HG02678 (cell line): ENCODE measurements around the gene NID1.

Source experiments
- ATAC-seq: cut with Tn5 transposase; IDR thresholded peaks from one replicate; pipeline ENCODE4 v1.9.1; 2021; ENCODE audit warnings: mild to moderate bottlenecking, moderate library complexity; ENCODE audit not compliant: unreplicated experiment

NID1 gene, protein sequence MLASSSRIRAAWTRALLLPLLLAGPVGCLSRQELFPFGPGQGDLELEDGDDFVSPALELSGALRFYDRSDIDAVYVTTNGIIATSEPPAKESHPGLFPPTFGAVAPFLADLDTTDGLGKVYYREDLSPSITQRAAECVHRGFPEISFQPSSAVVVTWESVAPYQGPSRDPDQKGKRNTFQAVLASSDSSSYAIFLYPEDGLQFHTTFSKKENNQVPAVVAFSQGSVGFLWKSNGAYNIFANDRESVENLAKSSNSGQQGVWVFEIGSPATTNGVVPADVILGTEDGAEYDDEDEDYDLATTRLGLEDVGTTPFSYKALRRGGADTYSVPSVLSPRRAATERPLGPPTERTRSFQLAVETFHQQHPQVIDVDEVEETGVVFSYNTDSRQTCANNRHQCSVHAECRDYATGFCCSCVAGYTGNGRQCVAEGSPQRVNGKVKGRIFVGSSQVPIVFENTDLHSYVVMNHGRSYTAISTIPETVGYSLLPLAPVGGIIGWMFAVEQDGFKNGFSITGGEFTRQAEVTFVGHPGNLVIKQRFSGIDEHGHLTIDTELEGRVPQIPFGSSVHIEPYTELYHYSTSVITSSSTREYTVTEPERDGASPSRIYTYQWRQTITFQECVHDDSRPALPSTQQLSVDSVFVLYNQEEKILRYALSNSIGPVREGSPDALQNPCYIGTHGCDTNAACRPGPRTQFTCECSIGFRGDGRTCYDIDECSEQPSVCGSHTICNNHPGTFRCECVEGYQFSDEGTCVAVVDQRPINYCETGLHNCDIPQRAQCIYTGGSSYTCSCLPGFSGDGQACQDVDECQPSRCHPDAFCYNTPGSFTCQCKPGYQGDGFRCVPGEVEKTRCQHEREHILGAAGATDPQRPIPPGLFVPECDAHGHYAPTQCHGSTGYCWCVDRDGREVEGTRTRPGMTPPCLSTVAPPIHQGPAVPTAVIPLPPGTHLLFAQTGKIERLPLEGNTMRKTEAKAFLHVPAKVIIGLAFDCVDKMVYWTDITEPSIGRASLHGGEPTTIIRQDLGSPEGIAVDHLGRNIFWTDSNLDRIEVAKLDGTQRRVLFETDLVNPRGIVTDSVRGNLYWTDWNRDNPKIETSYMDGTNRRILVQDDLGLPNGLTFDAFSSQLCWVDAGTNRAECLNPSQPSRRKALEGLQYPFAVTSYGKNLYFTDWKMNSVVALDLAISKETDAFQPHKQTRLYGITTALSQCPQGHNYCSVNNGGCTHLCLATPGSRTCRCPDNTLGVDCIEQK

DNA sequence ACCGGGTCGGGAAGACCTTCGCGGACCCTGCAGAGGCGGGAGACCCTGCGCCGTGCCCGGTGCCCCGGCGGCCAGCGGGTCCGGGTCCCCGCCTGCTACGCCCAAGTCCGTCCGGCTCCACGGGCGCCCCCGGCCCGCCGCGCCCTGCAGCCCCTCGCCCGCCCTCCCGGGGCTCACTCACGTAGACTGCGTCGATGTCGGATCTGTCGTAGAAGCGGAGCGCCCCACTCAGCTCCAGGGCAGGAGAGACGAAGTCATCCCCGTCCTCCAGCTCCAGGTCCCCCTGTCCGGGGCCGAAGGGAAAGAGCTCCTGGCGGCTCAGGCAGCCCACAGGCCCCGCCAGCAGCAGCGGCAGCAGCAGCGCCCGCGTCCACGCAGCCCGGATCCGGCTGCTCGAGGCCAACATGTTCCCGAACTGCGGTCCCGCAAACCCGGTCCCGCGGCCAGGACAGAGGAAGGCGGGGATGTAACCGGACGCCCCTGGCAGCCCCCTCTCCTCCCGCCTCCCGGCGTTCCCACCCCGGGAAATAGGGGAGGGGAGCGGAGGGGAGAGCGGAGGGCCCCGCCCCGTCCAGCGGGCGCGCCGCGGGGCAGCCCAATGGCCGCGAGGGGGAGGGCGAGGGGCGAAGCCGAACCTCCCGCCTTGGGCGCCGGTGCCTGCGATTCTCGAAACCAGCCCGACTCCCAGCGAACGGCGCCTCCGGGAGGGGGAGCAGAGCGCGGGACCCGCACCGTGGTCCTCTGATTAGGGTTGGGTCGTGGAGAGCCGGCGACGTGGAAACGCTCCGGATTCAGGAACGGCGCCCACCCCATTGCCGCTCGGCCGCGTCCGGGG lies at the start of gene NID1:
Gene NID1, minus strand, starts transcription at position 417 of the 835 bp plus-strand sequence. Its CDS starts 11 bp downstream, at position 406.
- peak; percentile 23 for ATAC-seq

DNA sequence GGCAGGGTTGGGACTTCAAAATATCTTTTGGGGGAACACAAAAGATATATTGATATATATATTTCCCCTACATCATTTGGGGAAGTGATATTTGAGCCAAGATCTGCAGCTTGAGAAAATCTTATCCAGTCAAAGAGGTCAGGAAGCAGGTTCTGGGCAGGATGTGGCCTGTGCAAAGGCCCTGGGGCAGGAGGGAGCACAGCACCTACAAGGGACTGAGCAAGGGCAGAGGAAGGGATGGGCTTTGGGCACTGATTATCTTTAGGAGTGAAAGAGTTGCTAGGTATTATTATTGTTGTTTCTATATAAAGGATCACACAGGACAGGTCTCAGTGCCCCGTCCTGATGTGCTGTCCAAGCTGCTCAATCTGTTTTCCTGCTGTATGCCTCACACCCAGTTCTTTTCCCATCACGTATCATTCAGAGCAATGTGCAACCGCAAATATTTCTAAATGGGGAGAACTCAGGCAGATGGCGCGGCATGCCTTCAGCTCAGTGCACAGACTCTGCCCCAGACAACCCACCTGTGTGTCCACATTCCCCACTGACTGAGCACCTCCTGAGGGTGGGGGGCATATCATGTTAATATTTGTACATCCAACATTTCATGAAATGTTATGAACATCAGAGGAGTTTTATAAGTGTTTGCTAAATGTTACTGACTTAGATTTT lies 49.3 kb upstream of the NID1 start:
- ATAC-seq = no peak

DNA sequence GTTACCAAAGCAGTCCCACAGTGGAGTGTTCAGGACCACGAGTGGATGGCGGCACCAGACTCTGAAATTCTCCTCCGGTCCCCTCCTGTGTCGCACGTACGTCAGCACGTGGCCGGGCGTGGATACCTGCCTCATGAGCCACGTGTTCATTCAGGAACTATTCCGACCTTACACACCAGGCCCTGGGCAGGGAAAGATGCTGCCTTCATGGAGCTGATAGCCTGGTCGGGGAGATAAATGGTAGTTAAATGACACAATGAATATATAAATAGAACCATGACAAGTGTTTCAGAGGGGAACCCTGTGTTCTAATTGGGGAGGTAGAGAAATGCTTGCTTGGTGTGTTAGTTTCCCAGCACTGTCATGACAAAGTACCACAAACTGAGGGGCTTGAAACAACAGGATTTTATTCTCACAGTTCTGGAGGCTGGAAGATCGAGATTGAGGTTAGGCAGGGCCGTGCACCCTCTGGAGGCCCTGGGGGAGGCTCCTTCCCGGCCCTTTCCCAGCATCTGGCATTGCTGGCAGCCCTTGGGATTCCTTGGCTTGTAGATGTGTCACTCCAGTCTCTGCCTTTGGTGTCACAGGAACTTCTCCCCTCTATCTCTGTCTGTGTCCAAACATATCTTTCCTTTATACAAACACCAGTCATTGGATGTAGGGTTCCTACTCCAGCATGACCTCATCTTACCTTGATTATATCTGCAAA lies 48.6 kb upstream of the NID1 start:
- no peak for ATAC-seq

DNA sequence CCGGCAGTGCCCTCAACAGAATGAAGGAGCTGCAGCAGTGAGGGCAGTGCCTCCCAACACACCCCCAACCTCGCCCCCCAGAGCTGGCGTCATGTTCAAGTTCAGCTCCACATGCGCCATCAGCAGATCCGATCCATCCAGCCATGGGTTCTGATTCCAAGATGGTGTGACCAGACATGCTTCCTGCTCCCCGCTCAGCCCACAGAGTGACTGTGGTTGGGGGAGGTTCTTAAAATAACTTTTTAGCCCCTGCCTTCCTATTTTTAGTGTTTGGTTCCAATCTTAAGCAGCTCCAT lies 47.4 kb upstream of the NID1 start:
- no peak for ATAC-seq

DNA sequence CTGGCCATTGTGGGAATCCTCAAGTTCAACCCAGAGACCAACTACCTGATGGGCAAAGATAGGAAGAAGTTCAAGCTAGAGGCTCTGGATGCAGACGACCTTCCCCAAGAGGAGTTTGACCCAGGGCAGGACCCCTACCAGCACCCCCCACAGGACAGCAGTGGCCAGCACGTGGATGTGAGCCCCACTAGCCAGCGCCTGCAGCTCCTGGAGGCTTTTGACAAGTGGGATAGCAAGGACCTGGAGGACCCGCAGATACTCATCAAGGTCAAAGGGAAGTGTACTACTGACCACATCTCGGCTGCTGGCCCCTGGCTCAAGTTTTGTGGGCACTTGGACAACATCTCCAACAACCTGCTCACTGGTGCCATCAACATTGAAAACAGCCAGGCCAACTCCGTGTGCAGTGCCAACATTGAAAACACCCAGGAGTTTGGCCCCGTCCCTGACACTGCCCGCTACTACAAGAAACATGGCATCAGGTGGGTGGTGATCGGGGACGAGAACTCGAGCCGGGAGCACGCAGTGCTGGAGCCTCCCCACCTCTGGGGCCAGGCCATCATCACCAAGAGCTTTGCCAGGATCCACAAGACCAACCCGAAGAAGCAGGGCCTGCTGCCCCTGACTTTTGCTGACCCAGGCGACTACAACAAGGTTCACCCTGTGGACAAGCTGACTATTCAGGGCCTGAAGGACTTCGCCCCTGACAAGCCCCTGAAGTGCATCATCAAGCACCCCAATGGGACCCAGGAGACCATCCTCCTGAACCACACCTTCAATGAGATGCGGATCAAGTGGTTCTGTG lies 46.8 kb upstream of the NID1 start:
- ATAC-seq = no peak

DNA sequence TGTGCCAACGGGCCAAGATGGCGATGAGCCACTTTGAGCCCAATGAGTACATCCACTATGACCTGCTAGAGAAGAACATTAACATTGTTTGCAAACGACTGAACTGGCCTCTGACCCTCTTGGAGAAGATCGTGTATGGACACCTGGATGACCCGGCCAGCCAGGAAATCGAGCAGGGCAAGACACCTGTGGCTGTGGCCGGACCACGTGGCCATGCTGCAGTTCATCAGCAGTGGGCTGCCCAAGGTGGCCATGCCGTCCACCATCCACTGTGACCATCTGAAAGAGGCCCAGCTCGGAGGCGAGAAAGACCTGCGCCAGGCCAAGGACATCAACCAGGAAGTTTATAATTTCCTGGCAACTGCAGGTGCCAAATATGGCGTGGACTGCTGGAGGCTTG lies 45.2 kb upstream of the NID1 start:
- no peak for ATAC-seq

DNA sequence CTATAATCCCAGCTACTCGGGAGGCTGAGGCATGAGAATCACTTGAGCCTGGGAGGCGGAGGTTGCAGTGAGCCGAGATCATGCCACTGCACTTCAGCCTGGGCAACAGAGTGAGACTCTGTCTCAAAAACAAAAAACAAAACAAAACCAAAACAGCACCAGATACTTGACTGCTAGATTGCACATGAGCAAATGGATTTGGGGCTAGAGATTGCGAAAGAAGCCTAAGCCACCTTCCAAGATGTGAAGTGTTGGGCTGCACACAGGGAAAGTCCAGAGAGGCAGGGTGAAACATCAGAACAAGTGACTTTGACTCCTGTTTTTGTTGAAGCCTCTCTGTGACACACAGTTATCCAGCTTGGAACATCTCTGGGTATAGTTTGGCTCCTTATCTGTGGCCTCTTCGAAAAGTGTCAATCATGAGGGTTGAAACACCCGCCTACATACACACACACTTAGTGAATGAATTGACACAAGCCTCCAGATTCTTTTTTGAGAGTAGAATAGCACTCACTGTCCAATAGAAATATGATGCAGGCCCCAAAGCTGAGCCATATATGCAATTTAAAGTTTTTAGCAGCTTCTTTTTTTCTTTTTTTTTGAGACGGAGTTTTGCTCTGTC lies 43.2 kb upstream of the NID1 start:
- no peak for ATAC-seq

DNA sequence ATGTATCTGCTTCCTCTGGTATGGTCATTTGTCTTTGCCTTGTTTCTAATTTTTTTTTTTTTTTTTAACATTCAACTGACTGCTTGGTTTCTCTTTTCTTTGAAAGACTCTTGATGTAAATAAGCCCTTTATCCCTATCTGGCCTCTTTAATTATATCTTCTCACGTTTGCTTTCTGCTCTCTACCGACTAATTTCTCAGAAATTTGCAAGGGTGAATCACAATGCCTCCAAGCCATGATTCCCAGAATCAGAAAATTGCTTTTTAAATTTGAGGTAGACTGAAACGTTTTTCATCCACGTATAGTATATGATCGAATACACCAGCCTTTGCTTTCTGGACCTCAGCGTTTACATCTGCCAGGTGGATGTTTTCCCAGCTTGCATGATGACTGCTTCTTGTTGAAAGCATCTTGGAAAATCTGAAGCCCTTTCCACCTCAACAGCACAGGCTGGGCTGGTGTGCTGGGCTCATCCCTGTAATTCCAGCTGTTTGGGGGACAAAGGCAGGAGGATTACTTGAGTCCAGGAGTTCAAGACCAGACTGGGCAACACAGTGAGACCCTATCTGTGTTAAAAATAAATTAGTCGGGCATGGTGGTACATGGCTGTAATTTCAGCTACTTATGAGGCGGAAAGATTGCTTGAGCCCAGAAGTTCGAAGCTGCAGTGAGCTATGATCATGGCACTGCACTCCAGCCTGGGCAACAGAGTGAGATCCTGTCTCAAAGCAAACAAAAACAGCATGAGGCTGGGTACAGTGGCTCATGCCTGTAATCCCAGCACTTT lies 42.4 kb upstream of the NID1 start:
- no peak for ATAC-seq

DNA sequence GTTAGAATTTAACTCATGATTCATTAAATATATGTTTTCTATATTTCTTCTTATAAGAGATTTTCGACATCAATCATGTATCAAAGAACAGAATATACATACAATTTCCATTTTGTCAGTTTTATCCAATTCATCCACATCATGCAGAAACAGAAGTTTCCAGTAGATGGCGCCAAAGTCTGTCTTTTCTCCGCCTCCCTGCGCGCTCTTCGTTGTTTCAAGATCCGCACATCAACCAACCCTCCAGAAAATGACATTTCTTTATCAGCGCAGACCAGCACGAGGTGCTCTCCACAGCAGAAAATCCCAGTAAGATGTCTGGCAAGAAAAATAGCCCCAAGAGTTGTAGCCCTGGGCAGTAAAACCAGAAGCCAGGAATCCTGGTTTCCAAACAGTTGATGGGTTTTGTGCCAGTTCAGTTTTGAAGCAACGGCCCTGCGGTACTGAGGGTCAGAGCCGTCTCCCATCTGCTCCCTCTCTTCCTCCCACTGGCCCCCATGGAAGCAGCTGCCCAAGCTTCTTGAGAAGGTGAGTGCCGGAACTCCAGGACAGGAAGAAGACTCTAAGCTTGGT lies 38.8 kb upstream of the NID1 start:
- ATAC-seq = peak; percentile 56

DNA sequence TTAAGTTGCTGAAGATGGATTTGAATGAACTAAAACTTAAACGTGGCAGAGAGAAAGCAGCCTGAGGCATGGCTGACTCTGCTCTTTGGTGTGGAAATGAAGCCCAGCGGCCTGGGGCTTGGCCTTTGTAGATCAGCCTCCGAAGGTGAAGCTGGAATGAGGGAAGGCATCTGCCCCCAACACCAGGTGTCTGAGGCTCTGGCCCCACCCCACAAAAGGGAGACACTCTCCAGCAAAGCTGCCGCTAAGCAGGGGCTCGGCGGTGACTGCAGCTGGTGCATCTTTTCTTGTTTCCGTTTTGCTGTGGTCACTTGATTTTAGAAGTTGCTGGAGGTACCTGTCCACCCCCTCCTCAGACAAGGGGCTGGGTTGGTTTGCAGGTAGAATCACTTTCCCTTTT lies 38.2 kb upstream of the NID1 start:
- no peak for ATAC-seq

DNA sequence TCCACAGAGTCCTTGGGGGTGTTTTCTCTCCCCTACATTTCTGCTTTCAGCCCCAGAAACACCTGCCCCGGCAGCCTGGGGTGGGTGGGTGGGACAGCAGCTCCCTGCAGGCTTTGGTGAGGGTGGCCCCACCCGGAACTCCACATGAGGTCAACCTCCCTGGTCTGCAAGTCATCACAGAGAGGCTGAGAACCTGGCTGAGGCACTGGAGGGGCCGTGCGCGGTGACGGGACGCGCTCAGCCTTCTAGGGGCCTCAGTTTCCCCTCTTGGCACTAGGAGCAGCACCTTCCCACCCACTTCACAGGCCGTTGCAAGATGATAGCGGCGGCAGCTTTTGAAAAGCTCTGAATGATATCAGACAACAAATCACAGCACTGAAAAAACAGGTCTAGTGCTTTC lies 37.7 kb upstream of the NID1 start:
- no peak for ATAC-seq

DNA sequence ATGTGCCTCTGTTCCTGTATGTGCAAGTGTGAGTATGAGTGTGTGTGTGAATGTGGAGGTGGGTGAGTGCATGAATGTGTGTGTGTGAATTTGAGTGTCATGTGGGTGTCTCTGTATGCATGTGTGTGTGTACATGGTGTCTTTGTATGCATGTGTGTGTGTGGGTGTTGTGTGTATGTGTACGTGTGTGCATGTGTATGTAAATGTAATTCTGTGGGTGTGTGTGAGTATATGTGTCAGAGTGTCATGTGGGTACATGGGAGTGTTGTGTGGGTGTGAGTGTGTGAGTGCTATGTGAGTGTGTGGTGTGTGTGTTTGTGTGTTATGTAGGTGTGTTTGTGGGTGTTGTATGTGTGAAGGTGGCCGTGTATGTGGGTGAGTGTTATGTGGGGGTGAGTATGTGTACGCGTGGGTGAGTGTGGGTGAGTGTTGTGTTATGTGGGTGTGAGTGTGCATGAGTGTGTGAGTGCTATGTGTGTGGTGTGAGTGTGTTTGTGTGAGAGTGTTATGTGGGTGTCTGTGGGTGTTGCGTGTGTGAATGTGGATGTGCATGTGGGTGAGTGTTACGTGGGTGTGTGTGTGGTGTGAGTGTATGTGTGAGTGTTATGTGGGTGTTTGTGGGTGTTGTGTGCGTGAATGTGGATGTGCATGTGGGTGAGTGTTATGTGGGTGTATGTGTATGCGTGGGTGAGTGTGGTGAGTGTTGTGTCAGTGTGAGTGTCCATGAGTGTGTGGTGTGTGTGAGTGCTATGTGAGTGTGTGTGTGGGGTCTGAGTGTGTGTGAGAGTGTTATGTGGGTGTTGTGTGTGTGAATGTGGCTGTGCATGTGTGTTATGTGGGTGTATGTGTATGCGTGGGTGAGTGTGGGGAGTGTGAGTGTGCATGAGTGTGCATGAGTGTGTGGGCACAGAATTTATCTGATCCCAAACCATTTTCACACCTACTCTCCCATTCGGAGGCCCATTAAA lies 36.6 kb upstream of the NID1 start:
- ATAC-seq = no peak

DNA sequence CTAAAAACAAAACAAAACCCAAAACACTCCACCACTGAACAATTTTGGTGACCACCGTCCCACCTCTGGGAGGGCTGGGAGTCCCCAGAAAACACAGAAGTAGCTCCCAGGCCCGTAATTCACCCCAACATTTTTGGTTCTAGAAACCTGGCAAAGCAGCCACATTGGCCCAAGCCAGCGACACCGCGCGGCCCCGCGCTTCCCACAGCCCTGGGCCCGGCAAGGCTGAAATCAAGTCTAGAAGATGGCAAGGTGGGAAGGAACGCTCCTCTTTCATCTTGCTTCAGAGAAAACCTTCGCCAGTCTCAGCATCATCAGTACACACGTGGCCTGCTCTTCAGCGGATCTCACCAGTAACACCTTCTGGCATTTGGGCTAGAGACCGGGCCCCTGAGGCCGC lies 35.9 kb upstream of the NID1 start:
- no peak for ATAC-seq

DNA sequence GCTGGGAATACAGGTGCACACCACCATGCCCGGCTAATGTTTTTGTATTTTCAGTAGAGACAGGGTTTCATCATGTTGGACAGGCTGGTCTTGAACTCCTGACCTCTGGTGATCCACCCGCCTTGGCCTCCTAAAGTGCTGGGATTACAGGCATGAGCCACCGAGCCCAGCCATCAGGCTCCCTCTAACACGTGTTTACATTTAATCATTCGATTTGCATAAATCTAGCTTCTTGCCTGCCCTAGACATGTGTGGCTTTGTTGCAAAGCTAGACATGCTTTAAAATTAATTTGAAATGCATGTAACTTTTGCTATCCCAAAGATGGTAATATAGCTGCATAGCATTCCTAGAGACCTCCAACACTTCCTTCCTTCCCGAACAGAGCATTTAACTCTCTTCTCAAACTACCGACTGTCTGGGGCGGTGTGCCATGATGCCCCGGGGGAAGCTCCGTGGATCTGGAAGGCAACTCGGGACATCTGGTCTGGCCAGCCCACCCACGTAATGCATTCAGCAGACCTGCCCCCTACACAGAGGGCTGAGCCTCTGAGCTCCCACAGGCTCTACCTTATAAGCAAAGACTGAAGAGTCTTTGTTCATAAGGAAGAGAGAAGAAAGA lies 34.6 kb upstream of the NID1 start:
- ATAC-seq = no peak

DNA sequence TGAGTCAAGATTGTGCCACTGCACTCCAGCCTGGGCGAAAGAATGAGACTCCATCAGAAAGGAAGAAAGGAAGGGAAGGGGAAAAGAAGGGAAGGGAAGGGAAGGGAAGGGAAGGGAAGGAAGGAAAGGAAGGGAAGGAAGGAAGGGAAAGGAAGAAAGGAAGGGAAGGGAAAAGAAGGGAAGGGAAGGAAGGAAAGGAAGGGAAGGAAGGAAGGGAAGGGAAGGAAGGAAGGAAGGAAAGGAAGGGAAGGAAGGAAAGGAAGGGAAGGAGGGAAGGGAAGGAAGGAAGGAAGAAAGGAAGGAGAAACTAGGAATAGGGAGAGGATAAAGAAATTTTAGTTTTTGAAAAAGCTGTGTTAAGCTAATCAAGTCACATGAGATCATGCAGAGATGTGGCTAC lies 33.4 kb upstream of the NID1 start:
- no peak for ATAC-seq
